ENCODE measurements around the gene CELF2.

CELF2 gene

GRCh38 chr10:11255156-11255555 is 237.5 kb downstream of the CELF2 start:
- H3K9me2 ChIP-seq (replicated peaks; ENCODE audit: control insufficient read depth, low read length): no peaks in the 10 kb centered on the region
- H3K27ac ChIP-seq (ENCODE audit: low read depth, low read length): no peak overlapping the region
- 0 out of 2 replicates have a peak overlapping the region, but pooled peaks have one; percentile 31 for H3K4me3 ChIP-seq (ENCODE audit: low read length)
- no peaks in the 10 kb centered on the region for H4K20me1 ChIP-seq (ENCODE audit: control insufficient read depth, insufficient read depth, low read depth, low read length)
- no peaks in the 10 kb centered on the region for H3K36me3 ChIP-seq (ENCODE audit: control insufficient read depth, low read length)
- no peak for TF ChIP-seq CTCF (IDR thresholded peaks at IDR 0.05; ENCODE audit: low read depth, low read length, poor library complexity, severe bottlenecking)
- no peak for TF ChIP-seq EZH2phosphoT487 (IDR thresholded peaks at IDR 0.05; ENCODE audit: borderline replicate concordance, low read length)
- H3K27me3 ChIP-seq (ENCODE audit: control insufficient read depth, low read length): peaks cover 17% of the 10 kb centered on the region
- H3K4me2 ChIP-seq (ENCODE audit: low read length): peak overlapping the region; percentile 46
- peaks cover 3% of the 10 kb centered on the region; the same call in 1 of the 2 replicates for H3F3A ChIP-seq (ENCODE audit: control insufficient read depth, insufficient read depth)
- peaks cover 76% of the 10 kb centered on the region for H3K4me1 ChIP-seq (ENCODE audit: control insufficient read depth, low read length)
- no peaks in the 10 kb centered on the region for H3K79me2 ChIP-seq (ENCODE audit: control insufficient read depth, low read length)
- H3K9me3 ChIP-seq (ENCODE audit: control insufficient read depth, insufficient read depth, low read length): no peaks in the 10 kb centered on the region

- Histone ChIP-seq H3K27me3 (ENCODE audit: control insufficient read depth, low read length) (peaks cover 17% of the 10 kb centered on the region), H4K20me1 (ENCODE audit: control insufficient read depth, insufficient read depth, low read depth, low read length) (no peaks in the 10 kb centered on the region), H3F3A (ENCODE audit: control insufficient read depth, insufficient read depth) (peaks cover 3% of the 10 kb centered on the region; the same call in 1 of the 2 replicates), H3K9me3 (ENCODE audit: control insufficient read depth, insufficient read depth, low read length) (no peaks in the 10 kb centered on the region), H3K4me2 (ENCODE audit: low read length) (peak overlapping the region; percentile 46), H3K4me1 (ENCODE audit: control insufficient read depth, low read length) (peaks cover 82% of the 10 kb centered on the region), H3K79me2 (ENCODE audit: control insufficient read depth, low read length) (no peaks in the 10 kb centered on the region), H3K4me3 (ENCODE audit: low read length) (peak overlapping the region; percentile 31), H3K36me3 (ENCODE audit: control insufficient read depth, low read length) (no peaks in the 10 kb centered on the region), H3K27ac (ENCODE audit: low read depth, low read length) (peak overlapping the region; percentile 45), H3K9me2 (replicated peaks; ENCODE audit: control insufficient read depth, low read length) (no peaks in the 10 kb centered on the region)
- TF ChIP-seq CTCF (IDR thresholded peaks at IDR 0.05; ENCODE audit: low read depth, low read length, poor library complexity, severe bottlenecking) (no peak), EZH2phosphoT487 (IDR thresholded peaks at IDR 0.05; ENCODE audit: borderline replicate concordance, low read length) (no peak)
Observed at GRCh38 chr10:11255796-11256444, 238.2 kb downstream of the CELF2 start.

DNA sequence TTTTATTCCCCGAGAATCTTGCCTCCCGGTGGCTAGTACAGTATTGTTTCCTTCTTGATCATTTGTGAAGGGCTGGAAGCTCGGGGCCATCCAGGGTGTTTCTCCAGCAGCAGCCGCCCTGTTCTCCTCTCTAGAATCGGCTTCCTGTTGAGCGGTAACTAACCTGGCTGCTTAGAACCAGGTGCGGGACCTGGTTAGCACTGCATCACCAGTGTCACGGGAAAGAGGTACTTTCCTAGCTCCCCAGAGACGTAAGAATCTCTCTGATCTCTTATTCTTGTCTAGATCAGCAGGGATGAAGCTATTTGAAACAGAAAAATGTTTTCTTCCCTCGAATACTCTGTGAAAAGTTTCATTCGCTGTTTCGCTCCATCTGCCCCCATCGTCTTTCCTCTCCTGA is 239.2 kb downstream of the CELF2 start:
- no peaks in the 10 kb centered on the region for H4K20me1 ChIP-seq (ENCODE audit: control insufficient read depth, insufficient read depth, low read depth, low read length)

More for the DNA sequence above, 239.2 kb downstream of the CELF2 start:
- Histone ChIP-seq H3K9me2 (replicated peaks; ENCODE audit: control insufficient read depth, low read length) (no peaks in the 10 kb centered on the region), H3K4me1 (ENCODE audit: control insufficient read depth, low read length) (peaks cover 92% of the 10 kb centered on the region), H3K79me2 (ENCODE audit: control insufficient read depth, low read length) (no peaks in the 10 kb centered on the region), H3K9me3 (ENCODE audit: control insufficient read depth, insufficient read depth, low read length) (no peaks in the 10 kb centered on the region), H3K4me2 (ENCODE audit: low read length) (peak overlapping the region; percentile 46), H3K27me3 (ENCODE audit: control insufficient read depth, low read length) (peaks cover 14% of the 10 kb centered on the region), H3K36me3 (ENCODE audit: control insufficient read depth, low read length) (no peaks in the 10 kb centered on the region), H3F3A (ENCODE audit: control insufficient read depth, insufficient read depth) (peaks cover 3% of the 10 kb centered on the region; the same call in 1 of the 2 replicates), H3K4me3 (ENCODE audit: low read length) (no peak overlapping the region), H3K27ac (ENCODE audit: low read depth, low read length) (peak overlapping the region; percentile 45; the same call in 1 of the 2 replicates)
- TF ChIP-seq CTCF (IDR thresholded peaks at IDR 0.05; ENCODE audit: low read depth, low read length, poor library complexity, severe bottlenecking) (no peak), EZH2phosphoT487 (IDR thresholded peaks at IDR 0.05; ENCODE audit: borderline replicate concordance, low read length) (no peak)

Data from DOHH2 (cell line).